Activated T-cell treated with anti-CD3 and anti-CD28 coated beads, Interleukin-2, amount 50 U/mL, for 4 hours (primary cell): ENCODE results near the gene DHRSX. TPM values are rescaled to one million over a fixed set of nuclear protein-coding genes. Genes with fewer than 3 reads are reported as not detected.

Source experiments
- ATAC-seq, 2 donors: fragments of 200-7000 bp; cut with Tn5 transposase; one replicate each; pipeline ENCODE4 v1.10.0; 2021
- DNase-seq: peaks from one replicate; pipeline ENCODE4 v3.0.0-alpha.2; 2020
- H3K27me3 Mint-ChIP-seq: one replicate; pipeline ENCODE4 v1.8.0; 2021; ENCODE audit warnings: low read depth, mixed read lengths
- H3K36me3 Mint-ChIP-seq: one replicate; pipeline ENCODE4 v1.8.0; 2022; ENCODE audit warnings: mixed read lengths; ENCODE audit not compliant: insufficient read depth
- H3K4me1 Mint-ChIP-seq: one replicate; pipeline ENCODE4 v1.8.0; 2021; ENCODE audit warnings: low read depth, mixed read lengths
- H3K4me3 Mint-ChIP-seq: one replicate; pipeline ENCODE4 v1.8.0; 2021; ENCODE audit warnings: mild to moderate bottlenecking, moderate library complexity, mixed read lengths
- H3K9me3 Mint-ChIP-seq: one replicate; pipeline ENCODE4 v1.8.0; 2021; ENCODE audit warnings: mixed read lengths
- total RNA-seq, 3 donors: library from RNA; stranded (reverse); gene quantifications; one replicate each; pipeline ENCODE4 v1.2.1, GENCODE V29; 2021

Gene DHRSX
- total RNA-seq, 3 donors from 2014 or later = 19.3 to 23.2 (median 22.0) TPM

DNA sequence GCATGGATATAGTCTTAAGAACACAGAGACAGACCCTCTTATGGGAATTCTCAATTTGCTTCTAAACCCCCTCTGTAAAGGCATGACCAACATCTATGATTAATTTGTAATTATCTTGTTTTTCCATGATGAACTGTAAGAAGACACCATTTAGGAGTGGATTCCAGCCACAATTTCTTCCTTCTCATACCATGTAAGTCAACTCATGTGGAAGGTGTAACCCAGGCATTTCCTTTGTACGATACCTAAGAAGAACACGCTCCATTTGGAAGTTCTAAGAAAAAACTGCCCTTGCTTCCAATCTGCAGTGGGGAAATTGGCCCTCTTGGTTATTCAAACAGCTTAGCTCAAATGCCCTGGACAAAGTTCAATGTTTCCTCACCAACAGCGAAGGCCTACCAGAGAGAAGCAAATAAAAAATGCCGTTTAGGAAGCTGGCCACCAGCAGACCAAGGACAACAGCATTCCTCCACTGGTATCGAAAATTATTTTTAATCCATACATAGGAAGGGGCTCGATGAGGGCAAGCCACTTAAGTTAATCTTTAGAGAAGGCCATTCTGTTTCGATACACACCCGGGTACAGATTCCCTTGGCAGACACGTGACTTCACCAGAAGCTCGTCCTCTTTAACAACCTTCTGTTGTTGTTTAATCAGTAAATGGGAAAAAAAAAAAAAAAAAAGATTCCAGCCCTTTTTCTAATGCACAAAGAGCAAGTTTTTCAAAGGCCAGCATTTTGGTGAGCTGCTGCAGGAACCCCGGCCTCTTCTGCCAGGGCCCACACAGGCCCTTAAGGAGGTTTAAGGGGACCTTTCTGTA lies 2.6 kb downstream of the DHRSX start:
- Mint-ChIP-seq H3K36me3 (peaks cover 4% of the 10 kb centered on the region), H3K4me1 (peaks cover 27% of the 10 kb centered on the region), H3K27me3 (no peaks in the 10 kb centered on the region), H3K9me3 (no peaks in the 10 kb centered on the region), H3K4me3 (peak overlapping the region; percentile 83)
- ATAC-seq = no peak
- DNase-seq = no peak

DNA sequence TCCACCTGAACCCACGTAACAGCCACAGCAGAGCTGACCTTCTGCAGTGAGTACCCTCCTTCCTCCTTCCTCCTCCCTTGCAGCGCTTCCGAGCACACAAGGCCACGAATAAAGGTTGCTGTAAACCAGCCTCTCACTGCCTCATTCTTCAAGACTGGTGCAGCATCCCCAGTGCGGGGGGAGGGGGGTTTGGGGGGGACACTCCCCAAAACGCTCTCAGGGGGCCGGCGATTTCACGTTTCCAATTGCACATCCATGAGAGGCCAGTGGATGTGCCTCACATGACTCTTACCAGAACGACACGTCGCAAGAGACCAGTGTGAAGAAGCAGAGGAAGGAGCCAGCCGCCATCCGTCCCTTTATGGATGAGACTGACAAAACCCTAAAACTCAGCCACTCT lies 5.2 kb downstream of the DHRSX start:
- Mint-ChIP-seq H3K4me1 (peaks cover 27% of the 10 kb centered on the region), H3K9me3 (no peaks in the 10 kb centered on the region), H3K36me3 (peaks cover 11% of the 10 kb centered on the region), H3K4me3 (no peak overlapping the region), H3K27me3 (no peaks in the 10 kb centered on the region)
- DNase-seq (no peak), ATAC-seq (no peak)

DNA sequence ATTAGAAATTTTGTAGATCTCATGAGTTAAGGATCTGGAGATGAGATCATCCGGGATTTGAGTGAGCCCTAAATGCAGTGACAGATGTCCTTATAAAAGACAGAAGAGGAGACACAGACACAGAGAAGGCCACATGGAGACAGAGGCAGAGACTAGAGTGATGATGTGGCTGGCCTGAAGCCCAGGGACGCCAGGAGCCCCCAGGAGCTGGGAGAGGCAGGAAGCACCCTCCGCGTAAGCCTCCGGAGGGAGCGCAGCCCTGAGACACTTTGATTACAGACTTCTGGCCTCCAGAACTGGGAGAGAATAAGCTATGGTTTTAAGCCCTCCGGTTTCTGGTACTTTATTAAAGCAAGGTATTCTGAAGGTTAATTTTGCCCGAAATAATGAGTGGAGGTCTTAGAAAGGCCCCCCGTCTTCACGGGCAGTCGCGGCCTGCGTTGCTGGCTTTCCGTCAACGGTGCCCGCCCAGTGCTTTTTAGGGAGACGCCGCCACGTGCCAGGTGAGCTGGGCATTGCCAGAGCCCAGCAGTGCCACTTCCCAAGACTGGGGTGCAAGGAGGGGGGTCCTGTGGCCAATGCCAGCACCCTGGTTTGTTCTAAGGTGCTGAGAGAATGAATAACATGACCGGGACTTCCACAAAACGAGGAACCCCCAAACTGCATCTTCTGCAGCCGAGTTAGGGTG lies 8.1 kb downstream of the DHRSX start:
- Mint-ChIP-seq H3K4me1 (peaks cover 9% of the 10 kb centered on the region), H3K27me3 (no peaks in the 10 kb centered on the region), H3K4me3 (no peak overlapping the region), H3K36me3 (peaks cover 18% of the 10 kb centered on the region), H3K9me3 (no peaks in the 10 kb centered on the region)
- ATAC-seq = no peak
- DNase-seq = no peak

DNA sequence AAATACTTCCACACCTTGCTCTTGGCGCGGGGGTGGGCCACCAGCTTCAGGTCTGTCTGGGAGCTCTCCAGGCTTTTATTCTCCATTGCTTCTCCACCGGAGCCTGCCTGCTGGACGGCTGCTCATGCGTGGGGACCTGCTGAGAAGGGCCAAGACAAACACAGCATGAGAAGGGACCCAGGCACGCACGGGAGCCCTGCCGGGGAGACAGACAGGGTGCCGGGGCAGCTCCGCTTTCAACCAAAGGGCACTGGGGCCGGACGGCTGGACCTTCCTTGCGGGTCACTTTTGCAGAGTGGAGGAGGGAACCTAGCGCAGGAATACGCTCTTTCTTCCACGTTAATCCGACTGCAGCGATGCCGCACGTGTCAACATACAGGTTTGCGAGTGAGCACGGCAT lies 10.1 kb downstream of the DHRSX start:
- no peaks in the 10 kb centered on the region for H3K27me3 Mint-ChIP-seq
- peaks cover 22% of the 10 kb centered on the region for H3K36me3 Mint-ChIP-seq
- no peaks in the 10 kb centered on the region for H3K9me3 Mint-ChIP-seq
- peaks cover 2% of the 10 kb centered on the region for H3K4me1 Mint-ChIP-seq
- H3K4me3 Mint-ChIP-seq = no peak overlapping the region
- ATAC-seq (no peak), DNase-seq (no peak)

DNA sequence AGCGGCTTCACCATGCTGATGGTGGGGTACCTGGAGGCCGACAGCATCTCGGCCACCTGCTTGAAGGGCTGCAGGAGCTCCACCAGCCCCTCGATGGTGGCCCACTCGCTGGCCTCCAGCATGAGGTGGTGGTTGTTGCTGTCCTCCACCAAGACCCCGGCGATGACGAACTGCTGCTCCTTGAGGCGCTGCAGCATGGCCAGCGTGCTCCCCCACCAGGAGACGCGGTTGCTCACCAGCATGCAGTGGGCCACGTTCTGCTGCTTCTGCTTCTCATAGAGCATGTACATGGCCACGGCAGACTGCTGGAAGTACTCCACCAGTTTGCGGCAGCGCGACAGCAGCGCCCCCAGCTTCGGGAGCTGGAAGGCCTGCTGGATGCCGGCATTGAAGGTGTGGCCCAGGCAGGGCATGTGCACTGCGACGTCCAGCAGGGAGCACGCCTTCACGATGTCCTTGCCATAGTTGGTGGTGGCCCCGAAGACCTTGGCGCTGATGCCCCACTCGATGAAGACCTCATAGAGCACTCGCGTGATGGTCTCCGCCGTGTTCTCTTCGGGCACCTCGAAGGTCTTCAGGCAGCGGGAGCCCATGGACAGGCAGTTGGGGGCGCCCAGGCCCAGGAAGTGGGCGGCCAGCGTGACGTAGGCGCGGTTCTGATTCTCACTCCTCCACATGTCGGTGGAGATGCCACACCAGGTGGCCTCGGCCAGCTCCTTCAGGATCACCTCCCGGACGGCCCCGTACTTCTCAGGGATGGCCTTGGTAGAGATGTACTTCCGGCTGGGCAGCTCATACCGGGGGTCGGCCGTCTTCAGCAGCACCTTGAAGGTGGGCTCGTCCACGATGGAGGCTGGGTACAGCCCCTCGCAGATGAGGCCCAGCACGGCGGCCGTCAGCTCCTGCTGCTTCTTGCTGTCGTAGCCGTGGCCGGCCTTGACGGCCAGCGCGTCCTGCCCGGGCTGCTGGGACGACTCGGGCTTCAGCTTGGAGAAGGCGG lies 11.0 kb downstream of the DHRSX start:
- DNase-seq (no peak), ATAC-seq (no peak)
- H3K4me3 Mint-ChIP-seq = no peak overlapping the region
- H3K36me3 Mint-ChIP-seq = peaks cover 24% of the 10 kb centered on the region
- H3K9me3 Mint-ChIP-seq = no peaks in the 10 kb centered on the region
- H3K4me1 Mint-ChIP-seq = no peaks in the 10 kb centered on the region
- H3K27me3 Mint-ChIP-seq = no peaks in the 10 kb centered on the region

DNA sequence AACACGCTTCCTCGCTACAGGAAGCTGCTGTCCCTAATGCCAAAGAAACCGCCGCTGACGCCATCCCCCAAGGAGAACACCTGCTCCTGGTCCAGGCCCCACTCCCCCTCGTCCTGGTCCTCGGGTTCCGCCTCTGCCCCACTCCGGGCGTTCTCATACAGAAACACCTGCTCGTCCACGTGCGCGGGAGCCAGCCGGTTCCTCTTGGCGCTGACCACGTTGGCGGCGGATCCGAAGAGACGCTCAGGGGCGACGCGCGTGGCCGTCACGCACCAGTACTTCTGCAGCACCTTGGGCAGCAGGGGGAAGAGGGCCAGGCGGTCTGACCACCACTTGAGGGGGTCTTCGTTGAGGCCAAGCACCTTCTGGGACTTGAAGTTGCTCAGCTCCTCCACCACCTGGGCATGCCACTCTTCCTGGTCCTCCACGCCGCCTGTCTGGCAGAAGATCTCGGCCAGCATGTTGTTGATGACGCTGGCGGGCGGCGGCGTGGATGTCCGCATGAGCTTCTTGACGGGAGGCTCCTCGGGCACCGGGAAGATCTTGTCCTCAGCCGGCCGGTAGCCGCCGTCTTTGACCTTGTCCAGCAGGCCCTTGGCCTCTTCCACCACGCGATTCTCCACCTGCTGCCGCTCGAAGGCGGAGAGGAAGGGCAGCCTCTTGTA lies 12.0 kb downstream of the DHRSX start:
- Mint-ChIP-seq H3K4me1 (no peaks in the 10 kb centered on the region), H3K4me3 (no peak overlapping the region), H3K27me3 (no peaks in the 10 kb centered on the region), H3K36me3 (peaks cover 24% of the 10 kb centered on the region), H3K9me3 (no peaks in the 10 kb centered on the region)
- DNase-seq = no peak
- ATAC-seq = no peak

DNA sequence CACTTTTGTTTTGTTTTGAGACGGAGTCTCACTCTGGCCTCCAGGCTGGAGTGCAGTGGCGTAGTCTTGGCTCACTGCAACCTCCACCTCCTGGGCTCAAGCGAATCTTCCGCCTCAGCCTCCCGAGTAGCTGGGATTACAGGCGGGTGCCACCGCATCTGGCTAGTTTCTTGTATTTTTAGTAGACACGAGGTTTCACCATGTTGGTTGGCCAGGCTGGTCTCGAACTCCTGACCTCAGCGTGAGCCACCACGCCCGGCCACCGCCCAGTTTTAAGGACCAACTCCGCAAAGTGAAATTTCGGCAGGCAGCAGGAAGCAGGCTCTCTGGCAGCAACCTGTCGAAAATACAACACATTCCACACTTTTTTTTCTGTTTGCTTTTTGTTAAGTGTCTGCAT lies 13.4 kb downstream of the DHRSX start:
- H3K4me3 Mint-ChIP-seq = no peak overlapping the region
- no peak for ATAC-seq
- H3K27me3 Mint-ChIP-seq = no peaks in the 10 kb centered on the region
- H3K36me3 Mint-ChIP-seq = peaks cover 24% of the 10 kb centered on the region
- H3K9me3 Mint-ChIP-seq = no peaks in the 10 kb centered on the region
- H3K4me1 Mint-ChIP-seq = no peaks in the 10 kb centered on the region
- no peak for DNase-seq

DNA sequence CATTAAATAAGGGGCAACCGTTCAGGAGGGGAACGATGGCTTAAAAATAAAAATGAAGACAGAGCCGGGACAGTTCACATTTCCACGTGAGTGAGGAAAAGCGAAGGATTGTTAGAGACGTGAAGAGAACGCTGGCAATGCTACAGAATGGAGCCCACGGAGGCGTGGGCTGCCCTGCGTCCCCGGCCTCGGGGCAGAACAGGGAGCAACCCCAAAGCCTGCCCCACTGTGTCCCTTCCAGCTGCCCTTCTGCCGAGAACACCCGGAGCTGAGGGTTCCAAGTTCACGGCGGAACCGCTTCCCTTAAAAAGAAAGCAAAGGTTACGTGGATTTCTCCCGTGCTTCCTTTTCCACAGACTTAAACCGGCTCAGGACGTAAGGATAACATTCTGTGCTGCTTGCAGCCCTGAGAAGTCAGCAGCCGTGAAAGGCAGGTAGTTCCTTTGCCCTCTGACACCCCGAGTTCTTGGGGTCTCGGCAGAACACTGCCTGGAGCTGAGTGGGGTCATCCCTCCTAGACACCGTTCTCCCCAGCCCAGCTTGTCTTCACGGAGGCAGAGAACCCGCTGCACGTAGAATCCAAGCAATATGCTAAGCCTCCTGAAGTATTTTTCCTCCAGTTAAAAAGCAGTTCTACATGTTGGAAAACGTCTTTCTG lies 14.2 kb downstream of the DHRSX start:
- ATAC-seq = no peak
- Mint-ChIP-seq H3K27me3 (no peaks in the 10 kb centered on the region), H3K4me1 (no peaks in the 10 kb centered on the region), H3K36me3 (peaks cover 24% of the 10 kb centered on the region), H3K9me3 (no peaks in the 10 kb centered on the region), H3K4me3 (no peak overlapping the region)
- DNase-seq = no peak

DNA sequence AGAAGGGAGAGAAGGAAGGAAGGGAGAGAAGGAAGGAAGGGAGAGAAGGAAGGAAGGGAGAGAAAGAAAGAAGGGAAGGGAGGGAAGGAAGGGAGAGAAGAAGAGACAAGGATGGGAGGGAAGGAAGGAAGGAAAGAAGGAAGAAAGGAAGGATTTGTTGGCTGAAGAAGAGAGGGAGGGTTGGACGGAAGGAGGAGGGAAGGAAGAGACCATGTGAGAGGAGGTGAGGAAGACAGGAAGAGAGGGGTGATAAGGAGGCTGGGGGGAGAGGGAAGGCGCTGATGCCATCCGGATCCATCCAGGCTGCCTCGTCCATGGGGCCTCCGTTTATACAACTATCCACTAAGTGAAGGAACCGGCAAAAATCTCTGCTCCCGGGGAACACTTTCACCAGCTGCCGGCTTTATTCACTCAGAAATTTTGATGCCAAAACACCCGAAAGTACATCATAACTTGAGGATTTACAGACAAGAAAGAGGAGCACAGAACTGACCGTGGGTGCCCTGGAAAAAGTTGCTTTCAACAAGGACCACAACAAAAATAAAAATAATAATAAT lies 14.9 kb downstream of the DHRSX start:
- no peak overlapping the region for H3K4me3 Mint-ChIP-seq
- H3K4me1 Mint-ChIP-seq = no peaks in the 10 kb centered on the region
- H3K9me3 Mint-ChIP-seq = no peaks in the 10 kb centered on the region
- peaks cover 20% of the 10 kb centered on the region for H3K36me3 Mint-ChIP-seq
- H3K27me3 Mint-ChIP-seq = no peaks in the 10 kb centered on the region
- ATAC-seq = no peak
- DNase-seq = no peak

DNA sequence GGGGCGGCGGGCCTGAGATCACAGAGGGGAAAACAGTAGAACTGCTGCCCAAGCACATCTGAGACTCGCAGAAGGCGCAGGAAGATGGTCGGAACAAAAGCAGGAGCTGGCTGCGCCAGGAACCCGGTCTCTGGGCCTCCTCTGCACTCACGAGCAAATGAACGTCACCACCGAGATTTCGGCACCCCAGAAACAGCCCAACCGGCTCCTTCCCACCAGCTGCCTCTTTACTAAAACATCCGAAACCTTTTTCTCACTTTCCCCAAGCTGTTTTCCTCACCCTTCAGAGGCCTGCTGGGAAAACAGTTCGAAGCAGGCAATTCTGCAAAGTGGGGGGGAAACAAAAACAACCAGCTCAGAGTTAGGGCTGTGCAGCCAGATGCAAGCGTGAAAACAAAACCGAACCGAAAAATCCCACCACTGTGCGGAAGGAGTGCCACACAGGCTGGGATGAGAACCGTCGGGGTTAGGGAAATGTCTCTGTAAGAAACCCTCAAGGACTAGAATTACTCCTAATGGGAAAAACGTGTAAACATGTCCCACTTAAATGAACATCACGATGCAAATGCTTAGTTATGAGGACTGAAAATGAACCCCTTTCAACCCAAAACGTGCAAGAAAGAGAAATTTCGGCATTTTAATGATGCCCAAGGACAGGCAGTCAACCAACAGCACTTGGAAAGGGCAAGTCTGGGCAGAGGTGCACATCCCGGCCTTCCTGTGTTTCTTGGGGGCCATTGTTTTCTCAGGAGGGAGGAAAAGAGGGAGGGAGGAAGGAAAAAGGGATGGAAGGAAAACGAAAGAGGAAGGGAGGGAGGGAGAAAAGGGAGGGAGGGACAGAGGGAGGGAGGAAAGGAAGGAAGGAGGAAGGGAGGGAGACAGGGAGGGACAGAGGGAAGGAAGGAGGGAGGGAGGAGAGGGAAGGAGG lies 15.8 kb downstream of the DHRSX start:
- no peak for DNase-seq
- H3K9me3 Mint-ChIP-seq = peaks cover 3% of the 10 kb centered on the region
- ATAC-seq = no peak
- peaks cover 17% of the 10 kb centered on the region for H3K36me3 Mint-ChIP-seq
- no peak overlapping the region for H3K4me3 Mint-ChIP-seq
- no peaks in the 10 kb centered on the region for H3K27me3 Mint-ChIP-seq
- H3K4me1 Mint-ChIP-seq = no peaks in the 10 kb centered on the region

DNA sequence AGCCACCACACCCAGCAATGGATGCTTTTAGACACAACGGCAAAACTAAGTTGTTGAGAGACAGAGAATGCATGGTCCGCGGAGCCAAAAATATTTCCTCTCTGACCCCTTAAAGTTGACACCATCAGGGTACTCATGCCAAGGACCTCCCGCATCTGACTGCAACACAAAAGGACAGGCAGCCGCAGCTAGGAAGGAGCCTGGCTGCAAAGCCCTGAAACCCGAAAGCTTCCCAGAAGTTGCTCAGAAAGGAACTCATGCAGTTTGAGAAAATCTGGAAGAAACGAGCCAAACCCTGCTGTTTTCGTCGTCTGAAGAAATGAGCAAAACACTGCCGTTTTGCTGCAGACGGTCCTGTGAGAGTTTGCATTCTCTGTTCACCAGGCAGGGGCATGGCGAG lies 16.5 kb downstream of the DHRSX start:
- ATAC-seq (no peak), DNase-seq (no peak)
- H3K9me3 Mint-ChIP-seq = peaks cover 7% of the 10 kb centered on the region
- no peak overlapping the region for H3K4me3 Mint-ChIP-seq
- H3K27me3 Mint-ChIP-seq = no peaks in the 10 kb centered on the region
- peaks cover 20% of the 10 kb centered on the region for H3K36me3 Mint-ChIP-seq
- no peaks in the 10 kb centered on the region for H3K4me1 Mint-ChIP-seq

DNA sequence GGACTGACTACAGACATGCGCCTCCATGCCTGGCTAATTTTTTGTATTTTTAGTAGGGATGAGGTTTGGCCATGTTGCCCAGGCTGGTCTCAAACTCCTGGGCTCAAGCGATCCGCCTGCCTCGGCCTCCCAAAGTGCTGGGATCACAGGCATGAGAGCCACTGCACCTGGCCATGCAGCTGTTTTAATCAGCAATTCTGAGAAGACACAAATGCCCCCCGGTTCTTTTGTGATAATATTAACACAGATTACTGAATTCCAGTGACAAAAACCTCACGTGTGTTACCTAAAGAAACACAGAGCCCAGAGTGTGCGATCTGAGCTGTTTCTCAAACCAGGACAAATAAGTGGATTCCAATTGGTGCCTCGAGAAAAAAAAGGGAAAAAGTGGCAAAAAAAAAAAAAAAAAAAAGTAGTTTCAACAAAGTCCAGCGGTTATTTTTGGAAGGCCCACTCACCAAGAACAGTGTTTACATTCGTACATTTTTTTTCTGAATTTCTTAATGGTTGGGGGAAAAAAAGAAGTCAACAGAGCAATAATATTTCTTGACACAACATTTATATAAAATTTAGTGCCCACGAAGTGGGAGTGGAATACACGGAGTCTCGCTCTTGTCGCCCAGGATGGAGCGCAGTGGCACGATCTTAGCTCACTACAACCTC lies 17.2 kb downstream of the DHRSX start:
- Mint-ChIP-seq H3K36me3 (peaks cover 15% of the 10 kb centered on the region), H3K4me3 (no peak overlapping the region), H3K4me1 (no peaks in the 10 kb centered on the region), H3K27me3 (no peaks in the 10 kb centered on the region), H3K9me3 (peaks cover 7% of the 10 kb centered on the region)
- no peak for DNase-seq
- ATAC-seq = no peak
